HCT116 (cell line): ENCODE results near the gene PCIF1.

ENCODE experiments used
- ELF1 ChIP-seq: IDR thresholded peaks from 2 replicates; pipeline ENCODE4 v1.6.1; 2012; ENCODE audit warnings: low read depth, borderline replicate concordance
- EZH2 ChIP-seq: fragments of 200-600 bp; sonication (generic); IDR thresholded peaks from 2 replicates; pipeline ENCODE4 v1.6.1; 2017; ENCODE audit warnings: antibody characterized with exemption, mixed run types
- POLR2A ChIP-seq: IDR thresholded peaks from 2 replicates; pipeline ENCODE4 v1.7.0; 2011; ENCODE audit warnings: borderline replicate concordance; ENCODE audit not compliant: insufficient read depth, insufficient read length; ENCODE audit errors: extremely low read depth
- TF ChIP-seq, protein P1 (sequence below), 3 experiments: fragments of 200-600 bp in 1 of 3; sonication (generic) in 1 of 3; IDR thresholded peaks in 2 of 3; conservative IDR thresholded peaks in 1 of 3; 2 replicates each; pipeline ENCODE4 v1.5.1; 2012 to 2017; ENCODE audit warnings: low read depth in 2 of 3, low read length in 2 of 3, antibody characterized with exemption in 1 of 3, borderline replicate concordance in 1 of 3, control low read depth in 1 of 3, mild to moderate bottlenecking in 1 of 3, mixed read lengths in 1 of 3, mixed run types in 1 of 3, moderate library complexity in 1 of 3; ENCODE audit not compliant: insufficient read depth in 1 of 3

DNA sequence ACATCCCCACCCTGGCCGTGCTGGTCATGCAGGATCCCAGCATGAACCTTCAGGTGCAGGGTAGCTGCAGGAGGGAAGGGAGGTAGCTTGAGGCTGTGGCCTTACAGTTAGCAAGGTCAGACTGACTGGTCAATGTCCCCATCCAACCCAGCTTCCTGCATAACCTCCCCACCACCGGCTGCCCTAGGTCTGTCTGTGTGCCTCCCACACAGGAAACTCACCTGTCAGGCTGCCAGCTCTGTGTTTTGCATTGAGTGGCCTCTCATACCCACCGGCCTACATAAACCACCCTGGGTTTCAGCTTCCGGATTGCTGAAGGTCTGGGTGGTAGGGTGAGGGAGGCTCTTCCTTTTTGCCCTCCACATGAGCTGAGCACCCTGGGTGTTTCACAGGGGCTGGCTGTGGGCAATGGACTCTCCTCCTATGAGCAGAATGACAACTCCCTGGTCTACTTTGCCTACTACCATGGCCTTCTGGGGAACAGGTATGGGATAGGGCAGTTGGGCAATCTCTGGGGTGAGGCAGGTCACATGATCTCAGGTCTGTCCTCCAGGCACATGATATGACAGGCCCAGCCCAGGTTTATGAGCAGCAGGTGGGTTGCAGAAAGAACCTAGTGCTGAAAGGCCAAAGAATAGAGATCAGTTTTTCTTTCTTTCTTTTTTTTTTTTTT, 41.5 kb upstream of the PCIF1 start:
- TF ChIP-seq EZH2 (no peak), ELF1 (no peak), POLR2A (no peak)
- TF ChIP-seq, protein P1, sequence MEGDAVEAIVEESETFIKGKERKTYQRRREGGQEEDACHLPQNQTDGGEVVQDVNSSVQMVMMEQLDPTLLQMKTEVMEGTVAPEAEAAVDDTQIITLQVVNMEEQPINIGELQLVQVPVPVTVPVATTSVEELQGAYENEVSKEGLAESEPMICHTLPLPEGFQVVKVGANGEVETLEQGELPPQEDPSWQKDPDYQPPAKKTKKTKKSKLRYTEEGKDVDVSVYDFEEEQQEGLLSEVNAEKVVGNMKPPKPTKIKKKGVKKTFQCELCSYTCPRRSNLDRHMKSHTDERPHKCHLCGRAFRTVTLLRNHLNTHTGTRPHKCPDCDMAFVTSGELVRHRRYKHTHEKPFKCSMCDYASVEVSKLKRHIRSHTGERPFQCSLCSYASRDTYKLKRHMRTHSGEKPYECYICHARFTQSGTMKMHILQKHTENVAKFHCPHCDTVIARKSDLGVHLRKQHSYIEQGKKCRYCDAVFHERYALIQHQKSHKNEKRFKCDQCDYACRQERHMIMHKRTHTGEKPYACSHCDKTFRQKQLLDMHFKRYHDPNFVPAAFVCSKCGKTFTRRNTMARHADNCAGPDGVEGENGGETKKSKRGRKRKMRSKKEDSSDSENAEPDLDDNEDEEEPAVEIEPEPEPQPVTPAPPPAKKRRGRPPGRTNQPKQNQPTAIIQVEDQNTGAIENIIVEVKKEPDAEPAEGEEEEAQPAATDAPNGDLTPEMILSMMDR (IDR thresholded peaks at IDR 0.05 in 2 of 3, conservative IDR thresholded peaks at IDR 0.05 in 1 of 3; ENCODE audit: borderline replicate concordance in 1 of 3, insufficient read depth in 1 of 3, low read depth in 2 of 3, low read length in 2 of 3) = no peak
